Colonic mucosa (tissue), 4 donors: ENCODE data around the gene B3GALT6. TPM values are rescaled to one million over a fixed set of nuclear protein-coding genes. Genes with fewer than 3 reads are reported as not detected.
A peak's percentile ranks its signal among the peaks of the same experiment; 100 is the strongest.

Source experiments
- DNase-seq: peaks from one replicate; pipeline ENCODE4 v3.0.0-alpha.2; 2020
- H3K27ac ChIP-seq: fragments of 200-600 bp; one replicate; pipeline ENCODE4 v1.8.0; 2021
- H3K27me3 ChIP-seq: fragments of 200-600 bp; one replicate; pipeline ENCODE4 v1.8.0; 2021
- H3K36me3 ChIP-seq: fragments of 200-600 bp; one replicate; pipeline ENCODE4 v1.8.0; 2021
- H3K4me1 ChIP-seq: fragments of 200-600 bp; one replicate; pipeline ENCODE4 v1.8.0; 2021; ENCODE audit warnings: mild to moderate bottlenecking
- H3K4me3 ChIP-seq: fragments of 200-600 bp; one replicate; pipeline ENCODE4 v1.8.0; 2021
- H3K9ac ChIP-seq, 2 donors: one replicate each; pipeline ENCODE4 v1.7.0; 2013; ENCODE audit warnings: control low read depth in 2 of 2, low read depth in 2 of 2, low read length in 2 of 2
- H3K9me3 ChIP-seq: fragments of 200-600 bp; one replicate; pipeline ENCODE4 v1.8.0; 2021
- intact Hi-C: fragments of 100-400 bp; cut with DNase I; formaldehyde crosslinking; loops from one replicate; pipeline ENCODE4 v1.14.1; 2022
- total RNA-seq, 2 donors: library from RNA; stranded (reverse); fragmentation: NEBNext Ultra II Directional in 1 of 2; extraction: Animal tissue kit (Norgen Biotek cat#: 25700) in 1 of 2; gene quantifications; one replicate each; pipeline ENCODE4 v1.2.1, GENCODE V29; 2021
- TF ChIP-seq, protein P1 (sequence below): fragments of 200-600 bp; IDR thresholded peaks from one replicate; pipeline ENCODE4 v1.8.0; 2022; ENCODE audit warnings: antibody characterized with exemption, mild to moderate bottlenecking
- donor health status: healthy.
- donor health status: DM: no; HTN: no; CAD: no.
- donor health status: DM: no; HTN: no; CAD: no.

Gene B3GALT6
- 10 to 100 TPM in 1 of 2 donors, 1 to 10 TPM in 1; 8.0 to 12.0 TPM for total RNA-seq

DNA sequence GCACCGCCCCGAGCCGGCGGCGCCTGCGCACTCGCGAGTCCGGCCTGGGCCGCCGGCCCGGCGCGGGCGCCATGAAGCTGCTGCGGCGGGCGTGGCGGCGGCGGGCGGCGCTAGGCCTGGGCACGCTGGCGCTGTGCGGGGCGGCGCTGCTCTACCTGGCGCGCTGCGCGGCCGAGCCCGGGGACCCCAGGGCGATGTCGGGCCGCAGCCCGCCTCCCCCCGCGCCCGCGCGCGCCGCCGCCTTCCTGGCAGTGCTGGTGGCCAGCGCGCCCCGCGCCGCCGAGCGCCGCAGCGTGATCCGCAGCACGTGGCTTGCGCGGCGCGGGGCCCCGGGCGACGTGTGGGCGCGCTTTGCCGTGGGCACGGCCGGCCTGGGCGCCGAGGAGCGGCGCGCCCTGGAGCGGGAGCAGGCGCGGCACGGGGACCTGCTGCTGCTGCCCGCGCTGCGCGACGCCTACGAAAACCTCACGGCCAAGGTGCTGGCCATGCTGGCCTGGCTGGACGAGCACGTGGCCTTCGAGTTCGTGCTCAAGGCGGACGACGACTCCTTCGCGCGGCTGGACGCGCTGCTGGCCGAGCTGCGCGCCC is at the start of gene B3GALT6:
B3GALT6 (plus strand) TSS at position 30 of the 588 bp plus-strand sequence; CDS start at position 72, 42 bp downstream.
- Histone ChIP-seq H3K4me1 (peaks cover 16% of the 10 kb centered on the region), H3K27ac (peak within 1 kb of the TSS; percentile 90), H3K4me3 (peak within 1 kb of the TSS; percentile 93), H3K36me3 (peaks cover 10% of the 10 kb centered on the region), H3K9me3 (no peaks in the 10 kb centered on the region), H3K9ac (peak within 1 kb of the TSS; percentile 99 to 100), H3K27me3 (peaks cover 2% of the 10 kb centered on the region)
- TF ChIP-seq, protein P1, sequence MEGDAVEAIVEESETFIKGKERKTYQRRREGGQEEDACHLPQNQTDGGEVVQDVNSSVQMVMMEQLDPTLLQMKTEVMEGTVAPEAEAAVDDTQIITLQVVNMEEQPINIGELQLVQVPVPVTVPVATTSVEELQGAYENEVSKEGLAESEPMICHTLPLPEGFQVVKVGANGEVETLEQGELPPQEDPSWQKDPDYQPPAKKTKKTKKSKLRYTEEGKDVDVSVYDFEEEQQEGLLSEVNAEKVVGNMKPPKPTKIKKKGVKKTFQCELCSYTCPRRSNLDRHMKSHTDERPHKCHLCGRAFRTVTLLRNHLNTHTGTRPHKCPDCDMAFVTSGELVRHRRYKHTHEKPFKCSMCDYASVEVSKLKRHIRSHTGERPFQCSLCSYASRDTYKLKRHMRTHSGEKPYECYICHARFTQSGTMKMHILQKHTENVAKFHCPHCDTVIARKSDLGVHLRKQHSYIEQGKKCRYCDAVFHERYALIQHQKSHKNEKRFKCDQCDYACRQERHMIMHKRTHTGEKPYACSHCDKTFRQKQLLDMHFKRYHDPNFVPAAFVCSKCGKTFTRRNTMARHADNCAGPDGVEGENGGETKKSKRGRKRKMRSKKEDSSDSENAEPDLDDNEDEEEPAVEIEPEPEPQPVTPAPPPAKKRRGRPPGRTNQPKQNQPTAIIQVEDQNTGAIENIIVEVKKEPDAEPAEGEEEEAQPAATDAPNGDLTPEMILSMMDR, result no peak
- intact Hi-C loops, result no loop called here
- no peak for DNase-seq

DNA sequence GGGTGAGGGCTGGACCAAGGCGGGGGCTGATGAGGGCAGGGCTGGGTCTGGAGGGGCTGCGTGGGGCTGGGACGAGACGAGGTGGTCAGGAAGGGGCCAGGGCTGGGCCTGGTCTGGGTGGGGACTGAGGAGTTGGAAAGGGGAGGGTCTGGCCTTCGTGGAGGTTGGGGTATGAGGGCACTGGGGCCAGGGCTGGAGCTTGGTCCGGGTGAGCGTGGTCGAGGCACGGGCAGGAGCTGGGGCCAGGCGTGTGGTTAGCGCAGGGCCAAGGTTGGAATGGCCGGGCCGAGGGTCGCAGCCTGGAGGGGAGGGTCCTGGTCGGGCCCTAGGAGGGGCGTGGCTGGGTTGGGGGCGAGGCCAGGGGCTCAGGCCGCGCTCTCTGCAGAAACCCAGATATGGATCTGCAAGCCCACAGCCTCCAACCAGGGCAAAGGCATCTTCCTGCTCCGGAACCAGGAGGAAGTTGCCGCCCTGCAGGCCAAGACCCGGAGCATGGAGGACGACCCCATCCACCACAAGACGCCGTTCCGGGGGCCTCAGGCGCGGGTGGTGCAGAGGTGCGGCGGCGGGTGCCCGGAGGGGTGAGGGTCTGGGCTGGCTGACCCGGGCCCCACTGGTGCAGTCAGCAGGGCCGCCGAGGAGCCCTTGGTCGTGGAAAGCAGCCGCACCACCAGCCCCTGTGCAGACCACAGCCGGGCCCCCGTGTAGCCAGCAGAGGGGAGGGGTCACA is 49.4 kb upstream of the B3GALT6 start:
- Histone ChIP-seq H3K36me3 (no peaks in the 10 kb centered on the region), H3K4me3 (no peak overlapping the region), H3K27me3 (peaks cover 3% of the 10 kb centered on the region), H3K9ac (no peak overlapping the region), H3K4me1 (no peaks in the 10 kb centered on the region), H3K9me3 (no peaks in the 10 kb centered on the region), H3K27ac (no peak overlapping the region)
- DNase-seq, result no peak
- TF ChIP-seq, protein P1, result no peak
- intact Hi-C loops, result no loop called here

DNA sequence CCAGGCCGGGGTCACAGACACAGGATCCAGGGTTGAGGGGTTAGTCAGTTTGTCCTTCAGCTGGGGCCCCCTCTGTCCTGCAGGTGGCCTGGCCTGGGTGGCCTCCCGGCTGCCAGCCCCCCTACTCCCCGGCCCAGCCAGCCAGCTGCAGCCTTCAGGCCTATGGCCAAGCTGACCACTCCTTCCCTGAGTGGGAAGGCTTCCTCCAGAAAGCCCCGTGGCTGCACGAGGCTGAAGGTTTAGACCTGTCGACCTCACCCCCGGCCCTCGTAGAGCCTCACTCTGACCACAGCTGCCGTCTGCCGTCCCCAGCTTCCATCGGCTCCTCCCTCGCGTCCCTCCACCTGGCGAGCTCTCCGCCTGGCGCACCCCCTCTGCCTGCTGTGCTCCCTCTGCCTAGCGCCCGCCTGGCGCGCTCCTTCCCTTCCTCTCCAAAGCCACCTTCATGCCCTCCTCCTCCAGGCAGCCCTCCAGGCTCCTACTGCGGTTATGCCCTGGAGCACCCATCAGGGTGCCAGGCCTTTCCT is 48.8 kb upstream of the B3GALT6 start:
- Histone ChIP-seq H3K4me1 (no peaks in the 10 kb centered on the region), H3K27ac (no peak overlapping the region), H3K9ac (no peak overlapping the region), H3K4me3 (no peak overlapping the region), H3K27me3 (no peaks in the 10 kb centered on the region), H3K36me3 (no peaks in the 10 kb centered on the region), H3K9me3 (no peaks in the 10 kb centered on the region)
- intact Hi-C loops, result no loop called here
- TF ChIP-seq, protein P1, result no peak
- DNase-seq, result no peak

DNA sequence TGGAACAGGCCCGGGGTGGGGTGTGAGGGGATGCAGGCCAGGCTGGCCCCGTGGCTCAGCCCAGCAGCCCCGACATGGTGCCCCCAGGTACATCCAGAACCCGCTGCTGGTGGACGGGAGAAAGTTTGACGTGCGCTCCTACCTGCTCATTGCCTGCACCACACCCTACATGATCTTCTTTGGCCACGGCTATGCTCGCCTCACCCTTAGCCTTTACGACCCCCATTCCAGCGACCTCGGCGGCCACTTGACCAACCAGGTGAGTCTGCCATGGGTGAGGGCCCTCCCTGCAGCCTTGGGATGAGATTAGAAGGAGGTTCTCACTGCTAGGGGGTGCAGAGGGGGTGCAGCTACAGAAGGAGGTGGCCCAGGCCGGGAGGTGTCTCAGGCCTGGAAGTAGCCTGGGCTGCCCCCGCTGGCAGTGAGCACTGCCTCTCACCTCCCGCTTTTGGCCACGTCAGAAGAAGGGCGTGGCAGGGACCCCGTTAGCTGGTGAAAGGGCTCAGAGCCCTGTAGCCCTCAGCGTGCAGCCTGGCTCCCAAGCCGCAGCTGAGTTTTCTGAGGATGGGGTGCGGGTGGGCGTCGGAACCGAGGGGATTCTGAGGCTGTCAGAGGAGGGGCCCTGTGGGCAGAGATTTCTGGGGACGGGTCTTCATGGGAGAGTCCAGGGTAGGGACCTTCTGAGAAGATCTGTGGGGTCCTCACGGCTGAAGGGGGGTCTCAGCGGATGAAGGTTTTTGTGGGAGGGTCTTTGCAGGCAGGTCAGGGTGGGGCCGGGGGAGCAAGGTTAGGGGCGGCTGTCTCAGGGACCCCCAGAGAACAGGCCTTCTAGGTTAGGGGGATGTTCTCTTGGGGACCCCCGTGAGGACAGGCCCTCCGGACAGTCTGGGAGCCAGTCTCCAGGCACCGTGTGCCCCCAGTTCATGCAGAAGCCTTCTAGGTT is 47.9 kb upstream of the B3GALT6 start:
- TF ChIP-seq, protein P1, result no peak
- H3K4me1 ChIP-seq, result no peaks in the 10 kb centered on the region
- no peak overlapping the region for H3K27ac ChIP-seq
- no peaks in the 10 kb centered on the region for H3K27me3 ChIP-seq
- no peaks in the 10 kb centered on the region for H3K9me3 ChIP-seq
- intact Hi-C loops, result no loop called here
- no peak overlapping the region for H3K9ac ChIP-seq
- no peak overlapping the region for H3K4me3 ChIP-seq
- DNase-seq, result no peak
- no peaks in the 10 kb centered on the region for H3K36me3 ChIP-seq
